ENCODE measurements around the gene DBNDD2. TPM values are rescaled to one million over a fixed set of nuclear protein-coding genes. Genes with fewer than 3 reads are reported as not detected.

Gene DBNDD2
- total RNA-seq, 4 donors from 2014 or later: 74.5 to 122 (median 84.9) TPM

GRCh38 chr20:45419188-45420091 lies 11.4 kb downstream of the DBNDD2 start:
- DNase-seq: peak; percentile 80
- peak; percentile 85 for TF ChIP-seq EP300 (IDR thresholded peaks at IDR 0.05; ENCODE audit: low read depth)
- peak; percentile 78 for TF ChIP-seq POLR2A (IDR thresholded peaks at IDR 0.05)
- TF ChIP-seq POLR2AphosphoS5 (IDR thresholded peaks at IDR 0.05): peak; percentile 73 to 87 (median 86)
- no peak for TF ChIP-seq CTCF (IDR thresholded peaks at IDR 0.05)
- in situ Hi-C loops (cut with MboI; ENCODE audit: low pct_ligation_motif_present in 1 of 4, low pct_unique_long_range_greater_than_20kb in 1 of 4, low sequenced_read_pairs in 3 of 4): loop anchor here in 1 of 4 donors (5.0 kb wide), 1 partner anchor 52 kb away; no protein-coding TSS in a partner anchor

GRCh38 chr20:45420125-45420524 lies 12.0 kb downstream of the DBNDD2 start:
- TF ChIP-seq POLR2A (IDR thresholded peaks at IDR 0.05): no peak
- TF ChIP-seq POLR2AphosphoS5 (IDR thresholded peaks at IDR 0.05): no peak
- TF ChIP-seq CTCF (IDR thresholded peaks at IDR 0.05): no peak
- TF ChIP-seq EP300 (IDR thresholded peaks at IDR 0.05; ENCODE audit: low read depth): no peak
- H3K4me1 ChIP-seq: peaks cover 28 to 46% (median 38%) of the 10 kb centered on the region in 4 donors
- H3K27ac ChIP-seq: peak overlapping the region; percentile 52 to 93 (median 78)
- in situ Hi-C loops (cut with MboI; ENCODE audit: low pct_ligation_motif_present in 1 of 4, low pct_unique_long_range_greater_than_20kb in 1 of 4, low sequenced_read_pairs in 3 of 4) (no loop called here), intact Hi-C loops (cut with DNase I; ENCODE audit: low total_unique reads) (no loop called here)
- no peak overlapping the region for H3K4me3 ChIP-seq
- no peaks in the 10 kb centered on the region for H3K27me3 ChIP-seq
- 85% methylated on average over 8 of the region's 8 CpGs; no CpG with 5 or more reads in 1 of the 2 donors for WGBS, 2 donors (ENCODE audit: low coverage in 1 of 2)
- DNase-seq: no peak
- no peaks in the 10 kb centered on the region for H3K9me3 ChIP-seq
- peaks cover 2 to 43% (median 19%) of the 10 kb centered on the region in 4 donors for H3K36me3 ChIP-seq

More at GRCh38 chr20:45419188-45420091, 11.4 kb downstream of the DBNDD2 start:
- WGBS, 2 donors (ENCODE audit: low coverage in 1 of 2): 33 to 49% methylated on average over 3 to 15 of the region's 17 CpGs
- Histone ChIP-seq H3K4me3 (peak overlapping the region in 1 of 4 donors; percentile 11), H3K27ac (peak overlapping the region; percentile 81 to 93 (median 88)), H3K36me3 (peaks cover 2 to 37% (median 19%) of the 10 kb centered on the region in 4 donors), H3K4me1 (peaks cover 28 to 50% (median 38%) of the 10 kb centered on the region in 4 donors), H3K9me3 (no peaks in the 10 kb centered on the region), H3K27me3 (no peaks in the 10 kb centered on the region)
- intact Hi-C loops (cut with DNase I; ENCODE audit: low total_unique reads): no loop called here

GRCh38 chr20:45423700-45424099 lies 15.6 kb downstream of the DBNDD2 start:
- Histone ChIP-seq H3K27me3 (no peaks in the 10 kb centered on the region), H3K27ac (no peak overlapping the region), H3K4me3 (no peak overlapping the region), H3K36me3 (peaks cover 2 to 52% (median 23%) of the 10 kb centered on the region in 4 donors), H3K4me1 (peaks cover 10 to 30% (median 15%) of the 10 kb centered on the region in 4 donors), H3K9me3 (no peaks in the 10 kb centered on the region)
- TF ChIP-seq POLR2AphosphoS5 (IDR thresholded peaks at IDR 0.05) (no peak), EP300 (IDR thresholded peaks at IDR 0.05; ENCODE audit: low read depth) (no peak), POLR2A (IDR thresholded peaks at IDR 0.05) (no peak), CTCF (IDR thresholded peaks at IDR 0.05) (no peak)
- DNase-seq: no peak
- in situ Hi-C loops (cut with MboI; ENCODE audit: low pct_ligation_motif_present in 1 of 4, low pct_unique_long_range_greater_than_20kb in 1 of 4, low sequenced_read_pairs in 3 of 4): no loop called here
- 96% methylated on average over 2 of the region's 2 CpGs; no CpG with 5 or more reads in 1 of the 2 donors for WGBS, 2 donors (ENCODE audit: low coverage in 1 of 2)
- intact Hi-C loops (cut with DNase I; ENCODE audit: low total_unique reads): no loop called here

GRCh38 chr20:45425561-45425960 lies 17.5 kb downstream of the DBNDD2 start:
- Histone ChIP-seq H3K4me1 (peaks cover 0 to 13% (median 4%) of the 10 kb centered on the region in 4 donors), H3K27ac (no peak overlapping the region), H3K9me3 (no peaks in the 10 kb centered on the region), H3K36me3 (peaks cover 2 to 47% (median 20%) of the 10 kb centered on the region in 4 donors), H3K27me3 (no peaks in the 10 kb centered on the region), H3K4me3 (no peak overlapping the region)
- WGBS, 2 donors (ENCODE audit: low coverage in 1 of 2): 96 to 100% methylated on average over 4 to 16 of the region's 17 CpGs
- intact Hi-C loops (cut with DNase I; ENCODE audit: low total_unique reads): no loop called here
- no peak for DNase-seq
- in situ Hi-C loops (cut with MboI; ENCODE audit: low pct_ligation_motif_present in 1 of 4, low pct_unique_long_range_greater_than_20kb in 1 of 4, low sequenced_read_pairs in 3 of 4): loop anchor here in 1 of 4 donors (25.0 kb wide), 1 partner anchor 113 kb away; the partner anchor contains the start of genes MATN4 and RBPJL
- no peak for TF ChIP-seq CTCF (IDR thresholded peaks at IDR 0.05)
- no peak for TF ChIP-seq EP300 (IDR thresholded peaks at IDR 0.05; ENCODE audit: low read depth)
- no peak for TF ChIP-seq POLR2A (IDR thresholded peaks at IDR 0.05)
- no peak for TF ChIP-seq POLR2AphosphoS5 (IDR thresholded peaks at IDR 0.05)
